WI38 (cell line): Measurements from ENCODE around the gene SCTR.

Experiments
- H3K4me3 ChIP-seq: 2 replicates; pipeline ENCODE4 v1.5.1; 2011; ENCODE audit warnings: low read depth, mild to moderate bottlenecking, control low read depth, low read length
- CTCF ChIP-seq: IDR thresholded peaks from 2 replicates; pipeline ENCODE4 v1.5.1; 2012; ENCODE audit warnings: low read depth, mild to moderate bottlenecking, control low read depth, low read length

Gene SCTR

GRCh38 chr2:119441376-119442225, 82.7 kb downstream of the SCTR start:
- H3K4me3 ChIP-seq, result no peak overlapping the region
- TF ChIP-seq CTCF, result no peak

- no peak overlapping the region for H3K4me3 ChIP-seq
- no peak for TF ChIP-seq CTCF
These were observed 83.4 kb downstream of the SCTR start for GRCh38 chr2:119440873-119441272.

- no peak overlapping the region for H3K4me3 ChIP-seq
- no peak for TF ChIP-seq CTCF
These were observed 83.8 kb downstream of the SCTR start for GRCh38 chr2:119440501-119440870.

- no peak for TF ChIP-seq CTCF
- H3K4me3 ChIP-seq, result no peak overlapping the region
These were observed 84.4 kb downstream of the SCTR start for GRCh38 chr2:119439574-119440500.

- H3K4me3 ChIP-seq, result no peak overlapping the region
- TF ChIP-seq CTCF, result no peak
These were observed 85.5 kb downstream of the SCTR start for GRCh38 chr2:119438726-119439284.

- TF ChIP-seq CTCF, result no peak
These were observed 86.1 kb downstream of the SCTR start for GRCh38 chr2:119438128-119438656.

More at GRCh38 chr2:119438128-119438656, 86.1 kb downstream of the SCTR start:
- H3K4me3 ChIP-seq, result no peak overlapping the region
